HepG2 (cell line): Measurements from ENCODE around the gene C16orf95. TPM values are rescaled to one million over a fixed set of nuclear protein-coding genes. Genes with fewer than 3 reads are reported as not detected.

Experiments
- BHLHE40 ChIP-seq: IDR thresholded peaks from 2 replicates; pipeline ENCODE4 v1.6.1; 2011; ENCODE audit warnings: low read length, improper control_type of control experiment
- FOXC1 ChIP-seq: sonication (generic); formaldehyde crosslinking; IDR thresholded peaks from 2 replicates; pipeline ENCODE4 v1.8.0; 2022; ENCODE audit warnings: mild to moderate bottlenecking, missing genetic modification reagents, borderline replicate concordance
- FOXP1 ChIP-seq, 2 experiments: fragments of 450-650 bp in 1 of 2; IDR thresholded peaks; 2 replicates each; pipeline ENCODE4 v1.6.1; 2017 to 2018; ENCODE audit warnings: antibody characterized with exemption in 1 of 2
- HMG20A ChIP-seq: IDR thresholded peaks from 2 replicates; pipeline ENCODE4 v1.6.1; 2016; ENCODE audit warnings: borderline replicate concordance
- NR2F1 ChIP-seq, 2 experiments: fragments of 450-650 bp in 1 of 2; formaldehyde crosslinking in 1 of 2; IDR thresholded peaks; 2 replicates each; pipeline versions ENCODE4 v1.5.0 to v1.6.1; 2016 to 2020; ENCODE audit warnings: mild to moderate bottlenecking in 1 of 2, missing compliant biosample characterization in 1 of 2, missing genetic modification reagents in 1 of 2, moderate library complexity in 1 of 2
- NR3C1 ChIP-seq: sonication (generic); formaldehyde crosslinking; IDR thresholded peaks from 2 replicates; pipeline ENCODE4 v1.4.0; 2020; ENCODE audit warnings: missing genetic modification reagents
- PAX8 ChIP-seq: sonication (generic); formaldehyde crosslinking; IDR thresholded peaks from 2 replicates; pipeline ENCODE4 v1.8.0; 2022; ENCODE audit warnings: mild to moderate bottlenecking, missing genetic modification reagents, borderline replicate concordance
- RELA ChIP-seq: sonication (generic); formaldehyde crosslinking; IDR thresholded peaks from 2 replicates; pipeline ENCODE4 v1.4.0; 2020; ENCODE audit warnings: missing genetic modification reagents
- SRSF4 ChIP-seq: fragments of 200-400 bp; formaldehyde crosslinking; IDR thresholded peaks from one replicate; pipeline ENCODE4 v1.6.1; 2018; ENCODE audit warnings: mild to moderate bottlenecking, low read depth, low read length, moderate library complexity; ENCODE audit not compliant: poor library complexity, severe bottlenecking
- SUZ12 ChIP-seq: fragments of 150-350 bp; IDR thresholded peaks from 2 replicates; pipeline ENCODE4 v1.6.1; 2014; ENCODE audit warnings: low read depth, low read length
- ZNF263 ChIP-seq: sonication (generic); formaldehyde crosslinking; IDR thresholded peaks from 2 replicates; pipeline ENCODE4 v1.4.0; 2020; ENCODE audit warnings: missing genetic modification reagents
- ZNF383 ChIP-seq: sonication (generic); formaldehyde crosslinking; IDR thresholded peaks from 2 replicates; pipeline ENCODE4 v1.4.0; 2020; ENCODE audit warnings: missing genetic modification reagents, mild to moderate bottlenecking, borderline replicate concordance
- ZNF709 ChIP-seq: sonication (generic); formaldehyde crosslinking; IDR thresholded peaks from 2 replicates; pipeline ENCODE4 v1.5.0; 2020; ENCODE audit warnings: mild to moderate bottlenecking, missing genetic modification reagents
- ZNF841 ChIP-seq: sonication (generic); formaldehyde crosslinking; IDR thresholded peaks from 2 replicates; pipeline ENCODE4 v1.8.1; 2023; ENCODE audit warnings: missing genetic modification reagents, borderline replicate concordance
- polyA plus RNA-seq, 8 experiments: library from polyadenylated mRNA; depleted of rRNA in 3 of 8; stranded (reverse) in 7 of 8; unstranded in 1 of 8; fragments of >200 nt; fragmentation: Illumina TruSeq in 4 of 8; extraction: Trizol in 4 of 8; gene quantifications; 2 replicates each; pipeline versions ENCODE4 v1.2.1 to v1.2.3, GENCODE V29; 2011 to 2016; ENCODE audit warnings: low read depth in 4 of 8, missing spikeins in 1 of 8, mixed read lengths in 1 of 8; ENCODE audit not compliant: insufficient read depth in 1 of 8
- total RNA-seq, 5 experiments: library from RNA; depleted of rRNA; stranded (reverse); fragments of >200 nt; fragmentation: Illumina TruSeq; extraction: Trizol; gene quantifications; 2 replicates each; pipeline ENCODE4 v1.2.3, GENCODE V29; 2016; ENCODE audit warnings: low read depth in 1 of 5
- TF ChIP-seq, protein P1 (sequence below): sonication (generic); formaldehyde crosslinking; IDR thresholded peaks from 2 replicates; pipeline ENCODE4 v1.5.0; 2020; ENCODE audit warnings: mild to moderate bottlenecking, missing genetic modification reagents
- TF ChIP-seq, protein P2 (sequence below): sonication (generic); formaldehyde crosslinking; IDR thresholded peaks from 2 replicates; pipeline ENCODE4 v1.8.1; 2023; ENCODE audit warnings: mild to moderate bottlenecking, moderate library complexity, missing genetic modification reagents
- TF ChIP-seq, protein P3 (sequence below): sonication (generic); formaldehyde crosslinking; IDR thresholded peaks from 2 replicates; pipeline ENCODE4 v1.4.0; 2020; ENCODE audit warnings: missing genetic modification reagents, low read depth, mild to moderate bottlenecking, borderline replicate concordance
- TF ChIP-seq, protein P4 (sequence below): sonication (generic); formaldehyde crosslinking; IDR thresholded peaks from 2 replicates; pipeline ENCODE4 v1.9.0; 2021; ENCODE audit warnings: missing genetic modification reagents, mild to moderate bottlenecking, borderline replicate concordance
- TF ChIP-seq, protein P5 (sequence below), 2 experiments: sonication (generic) in 1 of 2; formaldehyde crosslinking in 1 of 2; IDR thresholded peaks; 2 replicates each; pipeline versions ENCODE4 v1.4.0 to v1.6.1; 2018 to 2020; ENCODE audit warnings: missing genetic modification reagents in 2 of 2, borderline replicate concordance in 1 of 2, low read depth in 1 of 2, mild to moderate bottlenecking in 1 of 2, missing biosample characterization in 1 of 2
- TF ChIP-seq, protein P6 (sequence below): sonication (generic); formaldehyde crosslinking; IDR thresholded peaks from 2 replicates; pipeline ENCODE4 v1.4.0; 2020; ENCODE audit warnings: missing genetic modification reagents

The C16orf95 gene
- total and polyA plus RNA-seq, 2 of the 13 experiments (the other 11 are each of a cell fraction or from before 2014, with no cell fraction given) = 2.8 to 8.6 TPM

DNA sequence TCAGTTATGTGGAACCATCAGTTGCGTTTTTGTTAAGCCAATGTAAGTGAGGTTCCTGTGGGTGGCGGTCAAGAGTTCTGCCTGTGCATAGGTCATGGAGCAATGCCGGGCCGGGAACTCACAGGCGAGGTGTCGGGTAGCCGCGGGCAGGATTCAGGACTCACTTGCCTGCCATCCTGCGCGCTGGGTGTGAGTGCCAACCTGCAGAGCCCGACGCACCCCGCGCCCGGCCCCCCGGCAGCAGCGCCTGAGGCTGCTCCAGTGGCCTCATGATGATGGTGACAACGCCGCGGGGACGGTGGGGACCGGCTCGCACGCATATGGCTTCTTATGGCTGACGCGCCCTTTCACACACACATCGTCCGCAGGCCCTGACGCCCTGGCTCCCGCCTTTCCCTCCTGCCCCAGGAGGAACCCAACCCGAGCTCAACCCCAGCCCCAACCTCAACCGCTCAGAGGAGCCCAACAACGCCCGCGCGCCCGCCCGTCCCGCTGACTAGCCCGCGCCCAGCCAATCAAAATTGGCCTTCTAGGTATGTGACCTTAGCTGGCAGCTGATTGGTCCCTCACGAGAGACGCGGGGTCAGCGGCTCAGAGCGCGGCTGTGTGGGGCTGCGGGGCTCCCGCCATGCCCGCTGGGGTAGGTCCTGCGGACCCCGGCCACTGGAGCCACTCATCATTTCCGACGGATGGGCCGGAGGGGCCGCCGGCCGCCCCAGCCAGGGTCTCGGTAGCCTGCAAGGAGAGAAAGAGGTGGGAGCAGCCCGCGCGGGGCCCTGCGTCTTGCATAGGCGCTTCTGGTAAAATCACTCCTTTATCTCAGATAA, at the start of gene C16orf95 (continued):
- TF ChIP-seq FOXC1 (CRISPR knock-in tag) (peak; percentile 63; the same call in 1 of the 2 replicates), BHLHE40 (peak; percentile 19; the same call in 1 of the 2 replicates), RELA (peak; percentile 33; the same call in 1 of the 2 replicates), ZNF841 (CRISPR knock-in tag) (no peak), SUZ12 (no peak), ZNF709 (peak; percentile 77; the same call in 1 of the 2 replicates), SRSF4 (no peak), NR3C1 (no peak), HMG20A (CRISPR knock-in tag) (no peak), NR2F1 (CRISPR knock-in tag; IDR thresholded peaks at IDR 0.05) (peak in 1 of 2 experiments; percentile 27; a peak in 1 of 4 replicates), FOXP1 (IDR thresholded peaks at IDR 0.05) (no peak), FOXP1 (CRISPR knock-in tag; IDR thresholded peaks at IDR 0.05) (no peak), ZNF263 (CRISPR knock-in tag) (no peak), ZNF383 (no peak), PAX8 (CRISPR knock-in tag) (peak; percentile 84; the same call in 1 of the 2 replicates)
- TF ChIP-seq, protein P1, sequence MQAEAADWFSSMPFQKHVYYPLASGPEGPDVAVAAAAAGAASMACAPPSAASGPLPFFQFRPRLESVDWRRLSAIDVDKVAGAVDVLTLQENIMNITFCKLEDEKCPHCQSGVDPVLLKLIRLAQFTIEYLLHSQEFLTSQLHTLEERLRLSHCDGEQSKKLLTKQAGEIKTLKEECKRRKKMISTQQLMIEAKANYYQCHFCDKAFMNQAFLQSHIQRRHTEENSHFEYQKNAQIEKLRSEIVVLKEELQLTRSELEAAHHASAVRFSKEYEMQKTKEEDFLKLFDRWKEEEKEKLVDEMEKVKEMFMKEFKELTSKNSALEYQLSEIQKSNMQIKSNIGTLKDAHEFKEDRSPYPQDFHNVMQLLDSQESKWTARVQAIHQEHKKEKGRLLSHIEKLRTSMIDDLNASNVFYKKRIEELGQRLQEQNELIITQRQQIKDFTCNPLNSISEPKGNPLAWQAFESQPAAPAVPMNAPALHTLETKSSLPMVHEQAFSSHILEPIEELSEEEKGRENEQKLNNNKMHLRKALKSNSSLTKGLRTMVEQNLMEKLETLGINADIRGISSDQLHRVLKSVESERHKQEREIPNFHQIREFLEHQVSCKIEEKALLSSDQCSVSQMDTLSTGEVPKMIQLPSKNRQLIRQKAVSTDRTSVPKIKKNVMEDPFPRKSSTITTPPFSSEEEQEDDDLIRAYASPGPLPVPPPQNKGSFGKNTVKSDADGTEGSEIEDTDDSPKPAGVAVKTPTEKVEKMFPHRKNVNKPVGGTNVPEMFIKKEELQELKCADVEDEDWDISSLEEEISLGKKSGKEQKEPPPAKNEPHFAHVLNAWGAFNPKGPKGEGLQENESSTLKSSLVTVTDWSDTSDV = 0 out of 2 replicates have a peak, but pooled peaks have one; percentile 25
- TF ChIP-seq, protein P2, sequence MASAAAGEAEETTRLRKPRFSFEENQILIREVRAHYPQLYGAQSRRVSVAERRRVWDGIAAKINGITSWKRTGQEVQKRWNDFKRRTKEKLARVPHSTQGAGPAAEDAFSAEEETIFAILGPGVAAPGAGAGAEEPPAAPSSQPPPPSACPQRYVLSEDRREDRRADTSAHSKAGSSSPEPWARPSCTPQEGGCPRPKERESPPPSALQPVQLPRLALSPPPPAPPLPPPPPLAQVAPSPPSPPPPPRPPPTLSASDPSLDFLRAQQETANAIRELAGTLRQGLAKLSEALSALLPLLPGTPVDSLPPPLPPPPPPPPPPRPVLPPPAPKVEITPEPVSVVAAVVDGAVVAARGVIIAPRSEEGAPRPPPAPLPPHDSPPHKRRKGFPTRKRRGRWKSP (CRISPR knock-in tag) = peak; percentile 90
- TF ChIP-seq, protein P3, sequence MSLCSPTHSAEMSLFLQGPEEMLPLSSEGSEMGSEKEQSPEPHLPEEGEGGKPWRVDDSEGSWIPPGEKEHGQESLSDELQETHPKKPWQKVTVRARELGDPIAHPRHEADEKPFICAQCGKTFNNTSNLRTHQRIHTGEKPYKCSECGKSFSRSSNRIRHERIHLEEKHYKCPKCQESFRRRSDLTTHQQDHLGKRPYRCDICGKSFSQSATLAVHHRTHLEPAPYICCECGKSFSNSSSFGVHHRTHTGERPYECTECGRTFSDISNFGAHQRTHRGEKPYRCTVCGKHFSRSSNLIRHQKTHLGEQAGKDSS (CRISPR knock-in tag) = peak; percentile 10; the same call in 1 of the 2 replicates
- TF ChIP-seq, protein P4, sequence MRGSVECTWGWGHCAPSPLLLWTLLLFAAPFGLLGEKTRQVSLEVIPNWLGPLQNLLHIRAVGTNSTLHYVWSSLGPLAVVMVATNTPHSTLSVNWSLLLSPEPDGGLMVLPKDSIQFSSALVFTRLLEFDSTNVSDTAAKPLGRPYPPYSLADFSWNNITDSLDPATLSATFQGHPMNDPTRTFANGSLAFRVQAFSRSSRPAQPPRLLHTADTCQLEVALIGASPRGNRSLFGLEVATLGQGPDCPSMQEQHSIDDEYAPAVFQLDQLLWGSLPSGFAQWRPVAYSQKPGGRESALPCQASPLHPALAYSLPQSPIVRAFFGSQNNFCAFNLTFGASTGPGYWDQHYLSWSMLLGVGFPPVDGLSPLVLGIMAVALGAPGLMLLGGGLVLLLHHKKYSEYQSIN = no peak
- TF ChIP-seq, protein P5, sequence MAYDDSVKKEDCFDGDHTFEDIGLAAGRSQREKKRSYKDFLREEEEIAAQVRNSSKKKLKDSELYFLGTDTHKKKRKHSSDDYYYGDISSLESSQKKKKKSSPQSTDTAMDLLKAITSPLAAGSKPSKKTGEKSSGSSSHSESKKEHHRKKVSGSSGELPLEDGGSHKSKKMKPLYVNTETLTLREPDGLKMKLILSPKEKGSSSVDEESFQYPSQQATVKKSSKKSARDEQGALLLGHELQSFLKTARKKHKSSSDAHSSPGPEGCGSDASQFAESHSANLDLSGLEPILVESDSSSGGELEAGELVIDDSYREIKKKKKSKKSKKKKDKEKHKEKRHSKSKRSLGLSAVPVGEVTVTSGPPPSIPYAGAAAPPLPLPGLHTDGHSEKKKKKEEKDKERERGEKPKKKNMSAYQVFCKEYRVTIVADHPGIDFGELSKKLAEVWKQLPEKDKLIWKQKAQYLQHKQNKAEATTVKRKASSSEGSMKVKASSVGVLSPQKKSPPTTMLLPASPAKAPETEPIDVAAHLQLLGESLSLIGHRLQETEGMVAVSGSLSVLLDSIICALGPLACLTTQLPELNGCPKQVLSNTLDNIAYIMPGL (CRISPR knock-in tag; IDR thresholded peaks at IDR 0.05; ENCODE audit: borderline replicate concordance in 1 of 2, low read depth in 1 of 2) = peak; percentile 92 to 96
- TF ChIP-seq, protein P6, sequence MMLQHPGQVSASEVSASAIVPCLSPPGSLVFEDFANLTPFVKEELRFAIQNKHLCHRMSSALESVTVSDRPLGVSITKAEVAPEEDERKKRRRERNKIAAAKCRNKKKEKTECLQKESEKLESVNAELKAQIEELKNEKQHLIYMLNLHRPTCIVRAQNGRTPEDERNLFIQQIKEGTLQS (CRISPR knock-in tag) = no peak
